CD1c-positive myeloid dendritic cell (primary cell): ENCODE results near the gene ATXN7.

Experiments
- DNase-seq: peaks from one replicate; pipeline ENCODE4 v3.0.0-alpha.2; 2016; ENCODE audit errors: extremely low spot score

The ATXN7 gene

DNA sequence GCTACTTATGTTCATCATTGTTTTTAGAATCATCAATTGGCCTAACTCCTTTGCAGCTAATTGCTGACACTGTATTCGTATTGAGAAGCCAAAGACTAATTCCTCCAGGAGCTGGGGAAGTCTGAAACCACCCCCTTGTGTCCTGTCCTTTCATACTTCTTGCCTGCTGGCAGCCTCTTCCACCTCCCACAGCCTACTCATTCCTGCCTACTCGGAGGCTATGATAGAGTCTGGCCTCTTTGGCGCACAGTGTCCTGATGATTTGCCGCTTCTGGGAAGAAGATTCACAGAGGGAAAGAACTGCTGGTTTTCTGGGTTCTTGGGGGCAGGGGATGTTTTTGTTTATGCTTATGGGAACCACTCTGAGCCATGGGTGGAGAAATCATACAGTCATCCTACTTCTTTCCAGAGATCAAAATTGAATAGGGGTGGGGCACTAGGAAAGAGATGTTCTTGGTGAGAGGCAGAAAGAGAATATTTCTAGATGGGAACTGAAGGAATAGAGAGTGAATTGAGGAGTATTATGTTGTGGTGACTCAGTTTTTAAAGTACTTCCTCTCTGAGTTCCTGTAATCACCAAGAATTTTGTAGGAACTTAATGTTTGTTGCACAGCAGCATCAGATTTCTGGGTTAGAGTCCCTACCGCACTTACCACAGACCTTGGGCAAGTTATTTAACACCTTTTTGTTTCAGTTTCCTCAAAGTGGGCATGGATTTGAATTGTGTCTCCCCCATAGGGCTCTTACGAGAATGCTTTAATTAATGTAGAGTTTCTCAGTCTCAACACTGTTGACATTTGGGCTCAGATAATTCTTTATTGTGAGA lies 70.6 kb downstream of the ATXN7 start:
- DNase-seq = peak; percentile 88

- DNase-seq = no peak
Measured at GRCh38 chr3:63936925-63937324, 73.3 kb downstream of the ATXN7 start.

DNA sequence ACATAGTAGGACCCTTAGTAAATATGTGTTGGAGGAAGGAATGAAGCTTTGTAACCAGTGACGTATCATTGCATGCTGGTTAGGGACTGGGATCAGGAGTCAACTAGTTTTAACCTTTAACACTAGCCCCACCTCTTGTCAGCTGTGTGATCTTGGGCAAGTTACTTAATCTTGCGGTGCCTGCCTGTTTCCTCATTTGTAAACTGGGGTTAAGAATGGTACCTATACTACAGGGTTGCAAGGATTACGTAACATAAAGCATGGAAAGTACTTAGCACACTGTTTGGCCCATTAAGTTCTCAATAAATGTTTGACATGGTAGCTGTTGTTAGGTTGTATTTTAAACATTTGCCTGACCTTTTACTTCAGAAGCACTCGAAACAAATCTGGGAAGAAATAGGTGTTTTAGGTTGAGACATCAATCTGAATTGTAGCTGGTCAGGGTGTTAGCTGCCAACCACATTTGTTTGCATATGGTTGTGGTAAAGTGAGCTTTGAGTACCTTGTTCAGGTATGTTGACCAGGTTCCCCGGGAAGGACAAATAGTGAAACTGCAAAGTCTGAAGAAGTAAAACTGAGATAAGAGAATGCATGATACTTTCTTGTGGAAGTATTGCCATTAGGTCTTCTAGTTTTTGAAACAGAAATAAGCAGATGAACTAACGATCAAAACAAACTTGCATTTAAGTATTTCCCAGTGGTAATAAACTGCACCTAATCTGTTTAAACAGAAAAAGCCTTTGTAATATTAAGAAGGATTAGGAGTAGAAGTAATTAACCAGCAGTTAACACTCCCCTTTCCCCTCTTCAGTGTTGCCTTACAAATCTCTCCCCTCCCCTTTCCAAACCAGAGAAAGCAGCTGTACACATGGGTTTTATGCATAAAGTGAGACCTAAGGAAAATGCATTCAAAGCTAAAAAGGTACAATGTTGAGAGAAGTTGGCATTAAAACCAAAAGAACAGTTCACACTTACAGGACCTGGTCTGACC lies 74.3 kb downstream of the ATXN7 start:
- peak; percentile 79 for DNase-seq

- no peak for DNase-seq
Measured at GRCh38 chr3:63940389-63940757, 76.7 kb downstream of the ATXN7 start.

- DNase-seq = no peak
Measured at GRCh38 chr3:63942528-63942927, 78.9 kb downstream of the ATXN7 start.

- DNase-seq = no peak
Measured at GRCh38 chr3:63943678-63944077, 80.0 kb downstream of the ATXN7 start.

GRCh38 chr3:63945558-63946096 lies 82.0 kb downstream of the ATXN7 start:
- DNase-seq = no peak

GRCh38 chr3:63946753-63947152 lies 83.1 kb downstream of the ATXN7 start:
- no peak for DNase-seq

- no peak for DNase-seq
Measured at GRCh38 chr3:63947594-63947993, 83.9 kb downstream of the ATXN7 start.

DNA sequence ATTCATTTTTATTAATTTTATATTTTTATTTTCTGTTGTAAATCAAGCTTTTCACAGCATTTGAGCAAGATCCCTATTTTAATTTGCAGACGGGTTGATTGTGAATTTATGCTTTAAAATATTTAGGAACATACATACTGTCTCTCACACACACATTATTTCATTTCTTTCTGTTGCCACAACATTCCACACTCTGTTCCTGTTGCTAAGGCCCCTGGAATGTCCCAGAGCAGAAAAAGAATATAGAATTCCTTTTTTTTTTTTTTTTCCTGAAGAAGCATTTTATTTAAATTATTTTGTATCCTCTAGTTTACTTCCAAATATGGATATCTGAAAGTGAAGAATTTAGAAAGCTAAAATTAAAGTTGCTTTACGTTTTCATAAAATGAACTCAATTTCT lies 85.3 kb downstream of the ATXN7 start:
- DNase-seq = no peak

DNA sequence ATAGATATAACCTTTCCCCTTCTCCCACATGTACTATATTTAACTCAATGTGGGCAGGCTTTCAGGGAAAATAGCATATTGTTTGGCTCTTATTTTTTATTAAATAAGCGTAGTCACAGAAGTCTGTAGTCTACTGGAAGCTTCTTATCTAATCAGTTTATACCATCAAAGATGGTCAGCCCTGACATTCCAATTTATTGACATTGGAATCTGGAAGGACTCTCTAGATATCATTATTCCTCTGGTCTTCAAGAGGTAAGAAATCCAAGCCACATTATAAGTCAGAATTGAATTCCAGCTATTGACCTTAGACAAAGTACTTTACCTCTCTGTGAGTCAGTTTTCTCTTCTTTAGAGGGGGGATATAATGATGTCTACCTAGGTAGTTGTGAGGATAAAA lies 87.0 kb downstream of the ATXN7 start:
- DNase-seq = no peak

DNA sequence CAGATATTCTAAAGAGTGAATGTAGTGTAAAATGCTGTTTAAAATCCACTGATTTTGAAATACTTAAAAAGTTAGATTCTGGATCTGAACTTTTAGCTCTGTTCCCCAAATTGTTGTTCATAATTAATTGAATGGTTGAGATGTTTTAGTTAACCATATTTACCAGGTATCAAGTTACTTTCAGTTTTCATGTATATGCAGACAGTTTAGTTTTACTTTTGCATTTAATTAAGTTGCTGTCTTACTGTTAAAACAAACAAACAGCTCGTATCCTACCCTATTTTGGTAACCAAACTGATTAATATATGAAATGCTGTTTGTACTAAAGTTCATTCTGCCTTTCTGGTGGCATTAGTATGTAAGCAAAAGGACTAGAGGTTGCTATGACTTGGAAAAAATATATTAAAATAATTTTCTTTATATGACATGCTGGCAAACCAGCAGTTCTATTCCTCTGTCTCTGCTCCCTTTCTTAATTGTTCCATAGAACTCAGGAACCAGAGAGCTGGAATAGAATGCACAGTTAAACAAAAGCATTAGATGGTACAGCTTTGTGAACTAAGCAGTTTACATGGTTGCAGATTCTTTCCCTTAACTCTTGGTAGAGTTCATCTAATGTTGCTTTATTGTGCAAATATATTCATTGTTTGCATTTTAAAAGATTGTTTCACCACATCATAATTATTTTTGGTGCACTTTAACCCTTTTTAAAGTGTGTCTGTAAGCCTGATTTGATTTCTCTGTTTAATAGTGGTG lies 88.0 kb downstream of the ATXN7 start:
- no peak for DNase-seq

DNA sequence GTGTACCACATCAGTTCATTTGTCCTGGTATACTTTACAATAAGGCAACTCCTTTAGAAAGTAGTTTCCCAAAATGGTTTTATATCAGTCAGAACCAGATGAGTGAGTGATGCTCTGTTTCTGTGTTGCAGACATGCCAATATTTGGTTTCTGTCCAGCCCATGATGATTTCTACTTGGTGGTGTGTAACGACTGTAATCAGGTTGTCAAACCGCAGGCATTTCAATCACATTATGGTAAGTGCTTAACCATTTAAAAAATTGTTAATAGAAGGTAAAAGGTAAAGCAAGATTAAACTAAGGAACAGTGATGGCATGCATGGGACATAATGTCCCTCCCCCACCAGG lies 88.6 kb downstream of the ATXN7 start:
- DNase-seq = no peak

GRCh38 chr3:63954182-63954581 lies 90.5 kb downstream of the ATXN7 start:
- DNase-seq = no peak

DNA sequence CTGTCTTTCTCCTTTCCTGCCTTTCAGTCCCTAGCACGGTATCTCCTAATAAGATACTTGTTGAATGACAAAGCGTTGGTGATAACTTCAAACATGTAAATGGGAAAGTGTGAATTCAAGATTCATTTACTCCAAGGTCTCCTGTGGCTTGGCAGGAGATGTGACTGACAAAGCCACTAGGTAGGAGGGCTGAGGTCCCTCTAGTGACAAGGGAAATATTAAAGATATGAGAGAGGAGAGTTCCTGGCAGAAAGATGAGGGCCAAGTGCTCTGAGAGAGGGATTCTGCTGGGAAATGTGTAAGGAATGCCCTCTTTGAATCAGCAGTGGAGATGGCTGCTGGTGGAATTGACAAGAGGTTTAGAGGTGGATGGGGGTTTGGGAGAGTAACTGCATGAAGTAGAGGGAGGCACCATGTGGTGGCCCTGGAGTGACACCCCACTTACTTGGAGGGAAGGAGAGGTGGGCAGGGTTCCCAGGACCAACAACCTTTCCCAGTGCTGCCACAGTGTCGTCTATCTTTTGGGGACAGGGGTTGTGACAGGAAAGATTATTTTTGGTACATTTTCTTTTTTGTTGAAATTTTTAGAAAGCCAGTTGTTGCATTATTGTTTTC lies 91.5 kb downstream of the ATXN7 start:
- DNase-seq = no peak

GRCh38 chr3:63955830-63956545 lies 92.3 kb downstream of the ATXN7 start:
- no peak for DNase-seq

GRCh38 chr3:63959146-63959545 lies 95.5 kb downstream of the ATXN7 start:
- no peak for DNase-seq

DNA sequence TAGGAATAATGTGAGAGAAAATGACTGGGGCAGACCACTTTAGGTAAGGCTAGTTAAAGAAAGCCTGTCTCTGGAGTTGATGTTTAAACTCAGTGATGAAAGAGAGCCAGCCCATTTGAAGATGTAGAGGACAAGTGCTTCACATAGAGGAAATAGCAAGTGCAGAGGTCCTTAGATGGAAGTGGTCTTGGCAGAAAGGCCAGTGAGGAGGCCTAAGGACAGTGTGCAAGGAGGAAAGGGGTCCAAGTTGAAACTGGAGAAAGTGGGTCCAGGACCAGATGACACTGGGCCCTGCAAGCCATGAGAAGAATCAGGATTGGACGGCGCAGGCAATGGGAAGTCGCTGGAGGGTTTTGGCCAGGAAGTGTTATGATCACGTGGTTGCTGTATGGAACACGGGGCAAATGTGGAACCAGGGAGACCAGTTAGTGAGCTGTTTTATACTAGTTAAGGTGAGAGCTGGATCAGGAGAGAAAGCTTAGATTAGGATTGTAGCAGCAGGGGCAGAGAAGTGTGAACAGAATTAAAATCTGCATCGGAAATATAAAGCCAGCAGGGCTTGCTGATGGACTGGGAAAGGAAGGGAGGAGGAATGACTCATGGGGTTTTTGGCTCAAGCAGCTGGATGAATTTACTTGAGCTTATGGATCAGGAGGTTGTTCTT lies 96.5 kb downstream of the ATXN7 start:
- DNase-seq = peak; percentile 62

DNA sequence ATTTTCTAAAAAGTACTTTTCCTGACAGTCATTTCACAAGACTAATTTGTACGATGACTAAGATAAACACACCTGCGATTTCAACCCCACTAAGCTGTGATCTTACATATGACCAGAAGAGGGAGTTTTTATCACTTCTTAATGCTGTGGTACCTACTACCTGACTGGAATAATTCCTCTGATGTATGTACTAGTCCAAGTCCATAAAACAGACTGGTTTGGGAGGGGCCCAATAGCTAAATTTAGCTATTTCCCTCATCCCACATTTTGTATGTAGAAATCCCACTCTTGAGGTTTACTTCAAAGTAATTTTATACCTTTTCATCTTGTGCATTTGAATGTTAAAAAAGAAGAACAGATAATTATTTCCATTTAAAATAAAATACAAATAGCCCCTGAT lies 98.2 kb downstream of the ATXN7 start:
- peak; percentile 51 for DNase-seq

GRCh38 chr3:63963496-63963895 lies 99.8 kb downstream of the ATXN7 start:
- DNase-seq = no peak
